Measurements from ENCODE around the gene ABCC3. TPM values are rescaled to one million over a fixed set of nuclear protein-coding genes. Genes with fewer than 3 reads are reported as not detected.
A peak's percentile ranks its signal among the peaks of the same experiment; 100 is the strongest.

ABCC3 gene
- total RNA-seq, 4 donors from 2014 or later, result 2.0 to 18.7 (median 5.1) TPM

DNA sequence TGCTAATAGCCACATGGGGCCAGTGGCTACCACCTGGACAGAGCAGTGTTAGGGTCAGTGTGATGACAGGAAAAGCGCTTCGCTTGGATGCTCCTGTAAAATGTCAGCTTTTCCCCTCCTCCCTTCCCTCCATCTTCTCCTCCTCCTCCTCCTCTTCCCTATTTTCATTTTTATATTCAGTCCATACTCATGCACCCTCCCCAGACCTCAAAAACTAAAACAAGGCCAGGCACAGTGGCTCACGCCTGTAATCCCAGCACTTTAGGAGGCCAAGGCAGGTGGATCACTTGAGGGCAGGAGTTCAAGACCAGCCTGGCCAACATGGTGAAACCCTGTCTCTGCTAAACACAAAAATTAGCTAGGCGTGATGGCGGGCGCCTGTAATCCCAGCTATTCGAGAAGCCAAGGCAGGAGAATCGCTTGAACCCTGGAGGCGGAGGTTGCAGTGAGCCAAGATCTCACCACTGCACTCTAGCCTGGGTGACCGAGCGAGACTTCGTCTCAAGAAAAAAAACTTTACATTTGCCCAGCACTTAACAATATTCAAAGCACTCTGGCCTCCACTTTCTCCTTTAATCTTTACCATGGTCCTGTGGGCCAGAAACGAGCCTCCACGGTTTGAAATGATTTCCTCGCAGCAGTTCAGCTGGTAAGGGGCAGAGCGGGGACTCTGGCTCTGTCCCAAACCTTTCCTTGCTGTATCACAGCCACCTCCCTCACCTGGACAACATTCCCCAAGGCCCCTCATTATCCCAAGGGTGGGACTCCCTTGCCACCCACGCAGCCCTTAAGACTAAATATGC, 51.2 kb downstream of the ABCC3 start:
- no peak for ATAC-seq
- H3K36me3 ChIP-seq, result no peaks in the 10 kb centered on the region
- H3K27ac ChIP-seq, result peak overlapping the region; percentile 24 to 86 (median 76)
- no peaks in the 10 kb centered on the region for H3K9me3 ChIP-seq
- no peaks in the 10 kb centered on the region for H3K27me3 ChIP-seq
- H3K4me3 ChIP-seq, result no peak overlapping the region
- H3K4me1 ChIP-seq, result peaks cover 0 to 54% (median 20%) of the 10 kb centered on the region in 3 donors
- WGBS, 2 donors (ENCODE audit: low coverage in 1 of 2), result 69 to 70% methylated on average over 2 to 8 of the region's 17 CpGs
- no peak for TF ChIP-seq POLR2AphosphoS5 (IDR thresholded peaks at IDR 0.05)
- TF ChIP-seq POLR2A (IDR thresholded peaks at IDR 0.05), result no peak
- TF ChIP-seq EP300 (IDR thresholded peaks at IDR 0.05), result no peak
- no peak for TF ChIP-seq CTCF (IDR thresholded peaks at IDR 0.05)

DNA sequence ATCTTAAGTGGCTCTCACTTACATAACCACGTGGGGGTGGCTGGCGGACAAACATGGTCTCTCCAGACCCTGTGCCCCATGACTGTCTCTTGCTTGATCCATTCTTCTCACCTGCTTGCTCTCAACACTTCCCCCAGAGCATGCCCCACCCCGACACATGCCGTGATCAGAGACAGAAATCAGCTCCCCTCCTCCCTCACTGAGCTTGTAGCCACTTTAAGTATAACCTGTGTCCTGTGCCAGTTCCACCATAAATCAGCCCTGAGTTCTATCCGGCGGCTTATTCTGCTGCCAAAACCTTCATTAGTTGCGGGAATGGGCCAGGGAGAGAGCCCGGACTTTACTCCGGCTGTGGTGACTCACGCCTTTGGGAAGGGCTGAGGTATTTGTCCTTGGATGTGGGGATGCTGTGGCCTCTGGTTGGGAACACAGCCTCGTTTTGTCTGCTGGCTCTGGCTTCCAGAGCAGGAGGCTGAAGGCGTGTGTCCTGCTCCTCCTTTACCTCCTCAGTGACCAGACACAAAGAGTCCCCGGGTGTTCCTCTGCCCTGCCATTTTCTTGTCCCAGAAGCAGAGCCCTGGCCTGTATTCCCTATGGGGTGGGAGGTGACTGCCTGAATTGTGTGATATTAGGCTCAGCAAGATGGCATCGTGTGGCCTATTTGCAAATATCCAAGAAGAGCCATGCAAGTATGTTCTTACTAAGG, 52.0 kb downstream of the ABCC3 start:
- no peaks in the 10 kb centered on the region for H3K9me3 ChIP-seq
- H3K27me3 ChIP-seq, result no peaks in the 10 kb centered on the region
- WGBS, 2 donors (ENCODE audit: low coverage in 1 of 2), result 31 to 45% methylated on average over 7 of the region's 14 CpGs
- ATAC-seq, result peak; percentile 94
- no peaks in the 10 kb centered on the region for H3K36me3 ChIP-seq
- TF ChIP-seq POLR2AphosphoS5 (IDR thresholded peaks at IDR 0.05) (peak; percentile 96), EP300 (IDR thresholded peaks at IDR 0.05) (no peak), CTCF (IDR thresholded peaks at IDR 0.05) (no peak), POLR2A (IDR thresholded peaks at IDR 0.05) (no peak)
- peak overlapping the region; percentile 58 to 86 (median 76) for H3K27ac ChIP-seq
- peaks cover 0 to 54% (median 14%) of the 10 kb centered on the region in 3 donors for H3K4me1 ChIP-seq
- no peak overlapping the region for H3K4me3 ChIP-seq

GRCh38 chr17:50687200-50688066, 52.8 kb downstream of the ABCC3 start:
- peak; percentile 73 for ATAC-seq
- H3K9me3 ChIP-seq, result no peaks in the 10 kb centered on the region
- H3K27me3 ChIP-seq, result no peaks in the 10 kb centered on the region
- H3K4me1 ChIP-seq, result peaks cover 0 to 57% (median 16%) of the 10 kb centered on the region in 3 donors
- TF ChIP-seq POLR2AphosphoS5 (IDR thresholded peaks at IDR 0.05) (peak; percentile 31), EP300 (IDR thresholded peaks at IDR 0.05) (no peak), CTCF (IDR thresholded peaks at IDR 0.05) (no peak), POLR2A (IDR thresholded peaks at IDR 0.05) (no peak)
- no peak overlapping the region for H3K4me3 ChIP-seq
- H3K27ac ChIP-seq, result peak overlapping the region; percentile 58 to 86 (median 76)
- 71 to 83% methylated on average over 3 to 10 of the region's 16 CpGs for WGBS, 2 donors (ENCODE audit: low coverage in 1 of 2)
- H3K36me3 ChIP-seq, result peaks cover 0 to under 1% of the 10 kb centered on the region in 2 donors

DNA sequence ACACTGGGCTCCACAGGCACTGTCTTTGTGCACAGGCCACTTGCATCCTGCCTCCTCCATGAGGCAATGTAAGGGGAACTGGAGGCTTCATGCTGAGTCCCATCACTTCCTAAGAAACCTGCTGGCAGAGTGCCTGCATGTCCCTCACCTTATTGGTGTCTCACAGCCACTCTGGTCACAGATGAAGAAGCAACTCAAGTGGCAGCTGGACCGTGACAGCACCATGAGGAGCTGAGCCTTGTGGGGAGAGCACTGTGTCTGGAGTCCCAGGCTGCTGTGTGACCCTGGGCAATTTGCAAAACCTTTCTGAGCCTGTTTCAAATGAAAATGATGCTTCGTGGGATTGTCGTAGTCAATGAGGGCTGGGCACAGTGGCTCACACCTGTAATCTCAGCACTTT, 53.6 kb downstream of the ABCC3 start:
- 100% methylated on average over 1 of the region's 3 CpGs for WGBS, 2 donors (ENCODE audit: low coverage in 1 of 2)
- H3K27ac ChIP-seq, result no peak overlapping the region

DNA sequence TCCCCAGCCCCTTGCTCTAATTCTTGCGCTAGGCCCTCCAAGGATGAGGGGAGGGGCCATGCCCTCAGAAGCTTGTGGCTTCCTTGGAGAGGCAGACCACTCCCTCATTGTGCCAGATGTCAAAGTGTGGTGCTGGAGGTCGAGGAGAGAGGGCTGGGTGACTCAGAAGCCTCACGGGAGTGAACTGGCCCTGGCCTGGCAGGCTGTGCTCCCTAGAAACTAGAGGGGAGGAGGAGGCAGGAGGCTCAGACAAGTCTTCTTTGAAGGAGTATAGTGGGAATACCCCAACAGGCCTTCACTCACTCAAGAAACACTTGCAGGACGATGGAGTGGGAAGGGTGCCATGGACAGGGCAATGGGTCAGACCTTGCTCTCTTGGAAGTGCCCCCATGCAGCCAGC, 54.6 kb downstream of the ABCC3 start:
- Histone ChIP-seq H3K4me3 (no peak overlapping the region), H3K27me3 (no peaks in the 10 kb centered on the region), H3K36me3 (peaks cover 0 to 16% of the 10 kb centered on the region in 2 donors), H3K9me3 (no peaks in the 10 kb centered on the region), H3K27ac (no peak overlapping the region), H3K4me1 (peaks cover 0 to 75% (median 19%) of the 10 kb centered on the region in 3 donors)
- WGBS, 2 donors (ENCODE audit: low coverage in 1 of 2), result 30 to 60% methylated on average over 1 to 2 of the region's 4 CpGs
- no peak for ATAC-seq
- TF ChIP-seq EP300 (IDR thresholded peaks at IDR 0.05) (no peak), POLR2A (IDR thresholded peaks at IDR 0.05) (no peak), POLR2AphosphoS5 (IDR thresholded peaks at IDR 0.05) (no peak), CTCF (IDR thresholded peaks at IDR 0.05) (no peak)

More for the DNA sequence above, 53.6 kb downstream of the ABCC3 start:
- peaks cover 0 to 7% of the 10 kb centered on the region in 2 donors for H3K36me3 ChIP-seq
- H3K4me3 ChIP-seq, result no peak overlapping the region
- H3K9me3 ChIP-seq, result no peaks in the 10 kb centered on the region
- no peaks in the 10 kb centered on the region for H3K27me3 ChIP-seq
- peaks cover 0 to 65% (median 19%) of the 10 kb centered on the region in 3 donors for H3K4me1 ChIP-seq
- TF ChIP-seq POLR2A (IDR thresholded peaks at IDR 0.05), result no peak
- no peak for ATAC-seq
